ENCODE measurements around the gene CCL26.

DNA sequence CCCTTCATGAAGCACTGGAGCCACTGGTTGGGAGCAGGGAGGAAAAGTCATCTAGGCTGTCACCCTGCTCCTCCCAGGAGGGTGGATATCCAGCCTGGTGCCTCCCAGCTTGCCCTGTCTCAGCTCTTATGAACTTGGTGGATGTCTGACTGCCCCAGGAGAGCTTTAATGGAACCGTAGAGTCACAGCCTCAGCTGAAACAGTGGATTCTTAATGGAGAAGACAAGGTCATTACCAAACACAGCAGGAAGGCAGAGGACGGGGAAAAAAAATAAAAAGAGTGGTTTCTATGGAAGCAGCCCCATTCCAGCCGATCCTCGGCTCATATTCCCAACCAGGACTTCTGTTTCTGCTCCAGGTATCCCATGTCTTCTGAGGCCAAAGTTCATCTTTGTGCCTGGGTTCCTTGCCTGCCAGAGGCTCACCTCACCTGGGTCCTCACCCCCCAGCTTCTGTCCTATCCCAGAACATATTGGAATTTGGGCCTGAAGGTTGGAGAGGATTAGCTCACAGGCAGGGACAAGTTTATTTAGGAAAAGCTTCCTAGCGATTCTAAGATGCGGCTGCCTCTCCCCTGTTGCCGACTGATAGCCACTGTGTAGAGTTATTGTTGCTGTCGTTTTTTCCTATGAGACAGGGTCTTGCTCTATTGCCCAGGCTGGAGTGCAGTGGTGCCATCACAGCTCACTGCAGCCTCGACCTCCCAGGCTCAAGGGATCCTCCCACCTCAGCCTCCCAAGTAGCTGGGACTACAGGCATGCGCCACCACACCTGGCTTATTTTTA, 15.6 kb downstream of the CCL26 start:
- TF ChIP-seq CREB1 (CRISPR knock-in tag; IDR thresholded peaks at IDR 0.05; ENCODE audit: low read depth), result no peak
- TF ChIP-seq, protein P1, sequence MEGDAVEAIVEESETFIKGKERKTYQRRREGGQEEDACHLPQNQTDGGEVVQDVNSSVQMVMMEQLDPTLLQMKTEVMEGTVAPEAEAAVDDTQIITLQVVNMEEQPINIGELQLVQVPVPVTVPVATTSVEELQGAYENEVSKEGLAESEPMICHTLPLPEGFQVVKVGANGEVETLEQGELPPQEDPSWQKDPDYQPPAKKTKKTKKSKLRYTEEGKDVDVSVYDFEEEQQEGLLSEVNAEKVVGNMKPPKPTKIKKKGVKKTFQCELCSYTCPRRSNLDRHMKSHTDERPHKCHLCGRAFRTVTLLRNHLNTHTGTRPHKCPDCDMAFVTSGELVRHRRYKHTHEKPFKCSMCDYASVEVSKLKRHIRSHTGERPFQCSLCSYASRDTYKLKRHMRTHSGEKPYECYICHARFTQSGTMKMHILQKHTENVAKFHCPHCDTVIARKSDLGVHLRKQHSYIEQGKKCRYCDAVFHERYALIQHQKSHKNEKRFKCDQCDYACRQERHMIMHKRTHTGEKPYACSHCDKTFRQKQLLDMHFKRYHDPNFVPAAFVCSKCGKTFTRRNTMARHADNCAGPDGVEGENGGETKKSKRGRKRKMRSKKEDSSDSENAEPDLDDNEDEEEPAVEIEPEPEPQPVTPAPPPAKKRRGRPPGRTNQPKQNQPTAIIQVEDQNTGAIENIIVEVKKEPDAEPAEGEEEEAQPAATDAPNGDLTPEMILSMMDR (conservative IDR thresholded peaks at IDR 0.05; ENCODE audit: low read depth in 2 of 2), result no peak
- no peak for TF ChIP-seq POLR2AphosphoS5 (IDR thresholded peaks at IDR 0.05; ENCODE audit: low read depth)
- TF ChIP-seq, protein P2, sequence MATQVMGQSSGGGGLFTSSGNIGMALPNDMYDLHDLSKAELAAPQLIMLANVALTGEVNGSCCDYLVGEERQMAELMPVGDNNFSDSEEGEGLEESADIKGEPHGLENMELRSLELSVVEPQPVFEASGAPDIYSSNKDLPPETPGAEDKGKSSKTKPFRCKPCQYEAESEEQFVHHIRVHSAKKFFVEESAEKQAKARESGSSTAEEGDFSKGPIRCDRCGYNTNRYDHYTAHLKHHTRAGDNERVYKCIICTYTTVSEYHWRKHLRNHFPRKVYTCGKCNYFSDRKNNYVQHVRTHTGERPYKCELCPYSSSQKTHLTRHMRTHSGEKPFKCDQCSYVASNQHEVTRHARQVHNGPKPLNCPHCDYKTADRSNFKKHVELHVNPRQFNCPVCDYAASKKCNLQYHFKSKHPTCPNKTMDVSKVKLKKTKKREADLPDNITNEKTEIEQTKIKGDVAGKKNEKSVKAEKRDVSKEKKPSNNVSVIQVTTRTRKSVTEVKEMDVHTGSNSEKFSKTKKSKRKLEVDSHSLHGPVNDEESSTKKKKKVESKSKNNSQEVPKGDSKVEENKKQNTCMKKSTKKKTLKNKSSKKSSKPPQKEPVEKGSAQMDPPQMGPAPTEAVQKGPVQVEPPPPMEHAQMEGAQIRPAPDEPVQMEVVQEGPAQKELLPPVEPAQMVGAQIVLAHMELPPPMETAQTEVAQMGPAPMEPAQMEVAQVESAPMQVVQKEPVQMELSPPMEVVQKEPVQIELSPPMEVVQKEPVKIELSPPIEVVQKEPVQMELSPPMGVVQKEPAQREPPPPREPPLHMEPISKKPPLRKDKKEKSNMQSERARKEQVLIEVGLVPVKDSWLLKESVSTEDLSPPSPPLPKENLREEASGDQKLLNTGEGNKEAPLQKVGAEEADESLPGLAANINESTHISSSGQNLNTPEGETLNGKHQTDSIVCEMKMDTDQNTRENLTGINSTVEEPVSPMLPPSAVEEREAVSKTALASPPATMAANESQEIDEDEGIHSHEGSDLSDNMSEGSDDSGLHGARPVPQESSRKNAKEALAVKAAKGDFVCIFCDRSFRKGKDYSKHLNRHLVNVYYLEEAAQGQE (IDR thresholded peaks at IDR 0.05; ENCODE audit: unreplicated experiment), result no peak
- no peak for TF ChIP-seq EZH2phosphoT487 (IDR thresholded peaks at IDR 0.05; ENCODE audit: unreplicated experiment)
- TF ChIP-seq EZH2 (IDR thresholded peaks at IDR 0.05; ENCODE audit: low read depth, unreplicated experiment), result no peak
- TF ChIP-seq, protein P3, sequence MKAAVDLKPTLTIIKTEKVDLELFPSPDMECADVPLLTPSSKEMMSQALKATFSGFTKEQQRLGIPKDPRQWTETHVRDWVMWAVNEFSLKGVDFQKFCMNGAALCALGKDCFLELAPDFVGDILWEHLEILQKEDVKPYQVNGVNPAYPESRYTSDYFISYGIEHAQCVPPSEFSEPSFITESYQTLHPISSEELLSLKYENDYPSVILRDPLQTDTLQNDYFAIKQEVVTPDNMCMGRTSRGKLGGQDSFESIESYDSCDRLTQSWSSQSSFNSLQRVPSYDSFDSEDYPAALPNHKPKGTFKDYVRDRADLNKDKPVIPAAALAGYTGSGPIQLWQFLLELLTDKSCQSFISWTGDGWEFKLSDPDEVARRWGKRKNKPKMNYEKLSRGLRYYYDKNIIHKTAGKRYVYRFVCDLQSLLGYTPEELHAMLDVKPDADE (IDR thresholded peaks at IDR 0.05), result no peak
- TF ChIP-seq, protein P4, sequence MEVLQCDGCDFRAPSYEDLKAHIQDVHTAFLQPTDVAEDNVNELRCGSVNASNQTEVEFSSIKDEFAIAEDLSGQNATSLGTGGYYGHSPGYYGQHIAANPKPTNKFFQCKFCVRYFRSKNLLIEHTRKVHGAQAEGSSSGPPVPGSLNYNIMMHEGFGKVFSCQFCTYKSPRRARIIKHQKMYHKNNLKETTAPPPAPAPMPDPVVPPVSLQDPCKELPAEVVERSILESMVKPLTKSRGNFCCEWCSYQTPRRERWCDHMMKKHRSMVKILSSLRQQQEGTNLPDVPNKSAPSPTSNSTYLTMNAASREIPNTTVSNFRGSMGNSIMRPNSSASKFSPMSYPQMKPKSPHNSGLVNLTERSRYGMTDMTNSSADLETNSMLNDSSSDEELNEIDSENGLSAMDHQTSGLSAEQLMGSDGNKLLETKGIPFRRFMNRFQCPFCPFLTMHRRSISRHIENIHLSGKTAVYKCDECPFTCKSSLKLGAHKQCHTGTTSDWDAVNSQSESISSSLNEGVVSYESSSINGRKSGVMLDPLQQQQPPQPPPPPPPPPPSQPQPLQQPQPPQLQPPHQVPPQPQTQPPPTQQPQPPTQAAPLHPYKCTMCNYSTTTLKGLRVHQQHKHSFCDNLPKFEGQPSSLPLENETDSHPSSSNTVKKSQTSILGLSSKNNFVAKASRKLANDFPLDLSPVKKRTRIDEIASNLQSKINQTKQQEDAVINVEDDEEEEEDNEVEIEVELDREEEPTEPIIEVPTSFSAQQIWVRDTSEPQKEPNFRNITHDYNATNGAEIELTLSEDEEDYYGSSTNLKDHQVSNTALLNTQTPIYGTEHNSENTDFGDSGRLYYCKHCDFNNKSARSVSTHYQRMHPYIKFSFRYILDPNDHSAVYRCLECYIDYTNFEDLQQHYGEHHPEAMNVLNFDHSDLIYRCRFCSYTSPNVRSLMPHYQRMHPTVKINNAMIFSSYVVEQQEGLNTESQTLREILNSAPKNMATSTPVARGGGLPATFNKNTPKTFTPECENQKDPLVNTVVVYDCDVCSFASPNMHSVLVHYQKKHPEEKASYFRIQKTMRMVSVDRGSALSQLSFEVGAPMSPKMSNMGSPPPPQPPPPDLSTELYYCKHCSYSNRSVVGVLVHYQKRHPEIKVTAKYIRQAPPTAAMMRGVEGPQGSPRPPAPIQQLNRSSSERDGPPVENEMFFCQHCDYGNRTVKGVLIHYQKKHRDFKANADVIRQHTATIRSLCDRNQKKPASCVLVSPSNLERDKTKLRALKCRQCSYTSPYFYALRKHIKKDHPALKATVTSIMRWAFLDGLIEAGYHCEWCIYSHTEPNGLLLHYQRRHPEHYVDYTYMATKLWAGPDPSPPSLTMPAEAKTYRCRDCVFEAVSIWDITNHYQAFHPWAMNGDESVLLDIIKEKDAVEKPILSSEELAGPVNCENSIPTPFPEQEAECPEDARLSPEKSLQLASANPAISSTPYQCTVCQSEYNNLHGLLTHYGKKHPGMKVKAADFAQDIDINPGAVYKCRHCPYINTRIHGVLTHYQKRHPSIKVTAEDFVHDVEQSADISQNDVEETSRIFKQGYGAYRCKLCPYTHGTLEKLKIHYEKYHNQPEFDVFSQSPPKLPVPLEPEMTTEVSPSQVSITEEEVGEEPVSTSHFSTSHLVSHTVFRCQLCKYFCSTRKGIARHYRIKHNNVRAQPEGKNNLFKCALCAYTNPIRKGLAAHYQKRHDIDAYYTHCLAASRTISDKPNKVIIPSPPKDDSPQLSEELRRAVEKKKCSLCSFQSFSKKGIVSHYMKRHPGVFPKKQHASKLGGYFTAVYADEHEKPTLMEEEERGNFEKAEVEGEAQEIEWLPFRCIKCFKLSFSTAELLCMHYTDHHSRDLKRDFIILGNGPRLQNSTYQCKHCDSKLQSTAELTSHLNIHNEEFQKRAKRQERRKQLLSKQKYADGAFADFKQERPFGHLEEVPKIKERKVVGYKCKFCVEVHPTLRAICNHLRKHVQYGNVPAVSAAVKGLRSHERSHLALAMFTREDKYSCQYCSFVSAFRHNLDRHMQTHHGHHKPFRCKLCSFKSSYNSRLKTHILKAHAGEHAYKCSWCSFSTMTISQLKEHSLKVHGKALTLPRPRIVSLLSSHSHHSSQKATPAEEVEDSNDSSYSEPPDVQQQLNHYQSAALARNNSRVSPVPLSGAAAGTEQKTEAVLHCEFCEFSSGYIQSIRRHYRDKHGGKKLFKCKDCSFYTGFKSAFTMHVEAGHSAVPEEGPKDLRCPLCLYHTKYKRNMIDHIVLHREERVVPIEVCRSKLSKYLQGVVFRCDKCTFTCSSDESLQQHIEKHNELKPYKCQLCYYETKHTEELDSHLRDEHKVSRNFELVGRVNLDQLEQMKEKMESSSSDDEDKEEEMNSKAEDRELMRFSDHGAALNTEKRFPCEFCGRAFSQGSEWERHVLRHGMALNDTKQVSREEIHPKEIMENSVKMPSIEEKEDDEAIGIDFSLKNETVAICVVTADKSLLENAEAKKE (CRISPR knock-in tag; IDR thresholded peaks at IDR 0.05), result no peak

Measured in GM23338 (cell line).